CD14-positive monocyte (primary cell): ENCODE data around the gene PUM1. TPM values are rescaled to one million over a fixed set of nuclear protein-coding genes. Genes with fewer than 3 reads are reported as not detected.

Experiments used
- DNase-seq, 3 donors: peaks; one replicate each; pipeline ENCODE4 v3.0.0-alpha.2; 2011 to 2022
- H2AFZ ChIP-seq: 2 replicates; pipeline ENCODE4 v1.6.0; 2012; ENCODE audit warnings: mild to moderate bottlenecking, low read depth, low read length, inconsistent platforms; ENCODE audit not compliant: insufficient read depth, poor library complexity, severe bottlenecking
- H3K27ac ChIP-seq, 2 donors: 1 replicate in 1 of 2; 2 replicates in 1 of 2; pipeline ENCODE4 v1.5.1; 2012 to 2013; ENCODE audit warnings: low read length in 2 of 2, control low read depth in 1 of 2, inconsistent platforms in 1 of 2, low read depth in 1 of 2, mild to moderate bottlenecking in 1 of 2
- H3K27me3 ChIP-seq, 2 donors: one replicate each; pipeline versions ENCODE4 v1.6.0 to v1.6.1; 2011 to 2013; ENCODE audit warnings: low read length in 2 of 2; ENCODE audit not compliant: control insufficient read depth in 2 of 2, insufficient read depth in 2 of 2
- H3K36me3 ChIP-seq, 2 donors: replicated peaks in 1 of 2; 1 replicate in 1 of 2; 2 replicates in 1 of 2; pipeline versions ENCODE4 v1.5.1 to v1.6.1; 2012 to 2013; ENCODE audit warnings: low read length in 2 of 2, control low read depth in 1 of 2, inconsistent platforms in 1 of 2, mild to moderate bottlenecking in 1 of 2; ENCODE audit not compliant: insufficient read depth in 2 of 2, control insufficient read depth in 1 of 2
- H3K4me1 ChIP-seq, 2 donors: 1 replicate in 1 of 2; 2 replicates in 1 of 2; pipeline versions ENCODE4 v1.5.1 to v1.6.1; 2012 to 2013; ENCODE audit warnings: low read length in 2 of 2, control low read depth in 1 of 2, inconsistent platforms in 1 of 2, mild to moderate bottlenecking in 1 of 2, moderate library complexity in 1 of 2; ENCODE audit not compliant: insufficient read depth in 2 of 2, control insufficient read depth in 1 of 2
- H3K4me2 ChIP-seq: replicated peaks from 2 replicates; pipeline ENCODE3; 2012; ENCODE audit warnings: low read length, moderate library complexity, mild to moderate bottlenecking; ENCODE audit not compliant: poor library complexity, severe bottlenecking; ENCODE audit errors: extremely low read depth
- H3K4me3 ChIP-seq, 3 experiments: fragments of 200-600 bp in 1 of 3; sonication (generic) in 1 of 3; replicated peaks in 1 of 3; 1 replicate in 2 of 3; 2 replicates in 1 of 3; pipeline ENCODE4 v1.5.1; 2011 to 2013; ENCODE audit warnings: low read length in 3 of 3, mild to moderate bottlenecking in 3 of 3, control low read depth in 2 of 3, low read depth in 2 of 3, inconsistent platforms in 1 of 3, moderate library complexity in 1 of 3
- H3K79me2 ChIP-seq: 2 replicates; pipeline ENCODE4 v1.6.0; 2012; ENCODE audit warnings: mild to moderate bottlenecking, control low read depth, inconsistent platforms, low read length, moderate library complexity; ENCODE audit not compliant: insufficient read depth
- H3K9ac ChIP-seq: 2 replicates; pipeline ENCODE4 v1.6.0; 2017; ENCODE audit warnings: low read length, mild to moderate bottlenecking; ENCODE audit not compliant: insufficient read depth, poor library complexity, severe bottlenecking
- H3K9me3 ChIP-seq, 2 donors: replicated peaks in 1 of 2; 1 replicate in 1 of 2; 2 replicates in 1 of 2; pipeline versions ENCODE4 v1.5.1 to v1.6.1; 2012 to 2013; ENCODE audit warnings: low read length in 2 of 2, control low read depth in 1 of 2; ENCODE audit not compliant: control insufficient read depth in 1 of 2, insufficient read depth in 1 of 2
- H4K20me1 ChIP-seq: 2 replicates; pipeline ENCODE4 v1.6.0; 2012; ENCODE audit warnings: mild to moderate bottlenecking, low read length, control low read depth, moderate library complexity; ENCODE audit not compliant: insufficient read depth
- H3K27ac Mint-ChIP-seq, 7 donors: one replicate each; pipeline ENCODE4 v1.8.0; 2020; ENCODE audit warnings: mild to moderate bottlenecking in 7 of 7, mixed read lengths in 7 of 7, moderate library complexity in 6 of 7, inconsistent platforms in 2 of 7
- H3K27me3 Mint-ChIP-seq, 3 donors: one replicate each; pipeline ENCODE4 v1.8.0; 2021 to 2022; ENCODE audit warnings: low read depth in 3 of 3, mild to moderate bottlenecking in 3 of 3, mixed read lengths in 3 of 3, moderate library complexity in 3 of 3, inconsistent platforms in 1 of 3
- H3K36me3 Mint-ChIP-seq, 2 donors: one replicate each; pipeline ENCODE4 v1.8.0; 2020; ENCODE audit warnings: mixed read lengths in 2 of 2, inconsistent platforms in 1 of 2, mild to moderate bottlenecking in 1 of 2
- H3K4me1 Mint-ChIP-seq: one replicate; pipeline ENCODE4 v1.8.0; 2020; ENCODE audit warnings: mild to moderate bottlenecking, mixed read lengths
- H3K4me3 Mint-ChIP-seq, 2 donors: one replicate each; pipeline ENCODE4 v1.8.0; 2020; ENCODE audit warnings: mild to moderate bottlenecking in 2 of 2, mixed read lengths in 2 of 2, moderate library complexity in 1 of 2
- H3K9me3 Mint-ChIP-seq, 7 donors: one replicate each; pipeline ENCODE4 v1.8.0; 2020 to 2022; ENCODE audit warnings: mixed read lengths in 7 of 7, mild to moderate bottlenecking in 6 of 7, moderate library complexity in 6 of 7, inconsistent platforms in 2 of 7
- CTCF ChIP-seq: fragments of 200-600 bp; IDR thresholded peaks from one replicate; pipeline ENCODE4 v1.8.0; 2022; ENCODE audit warnings: antibody characterized with exemption, mild to moderate bottlenecking
- WGBS: methylation state at CpG from one replicate; pipeline ENCODE4 v1.1.5; 2013; ENCODE audit warnings: missing lambda C conversion rate; ENCODE audit not compliant: insufficient coverage; 5-methylcytosine and 5-hydroxymethylcytosine counted together
- intact Hi-C, 2 donors: fragments of 100-400 bp; cut with micrococcal nuclease; formaldehyde crosslinking; loops; one replicate each; pipeline versions ENCODE4 v1.15.0 to v1.15.1; 2023
- polyA plus RNA-seq, 3 donors: library from polyadenylated mRNA; depleted of rRNA in 1 of 3; unstranded in 2 of 3; stranded (reverse) in 1 of 3; fragments of 300-500 nt in 2 of 3; fragments of >200 nt in 1 of 3; fragmentation: Illumina TruSeq in 2 of 3; gene quantifications; 1 replicate in 2 of 3; 2 replicates in 1 of 3; pipeline ENCODE4 v1.2.3, GENCODE V29; 2012 to 2021

Gene PUM1
- polyA plus RNA-seq, 3 donors = 55.0 to 86.1 (median 62.4) TPM

- no peak overlapping the region for H3K27ac Mint-ChIP-seq
- peaks cover 35 to 61% (median 46%) of the 10 kb centered on the region in 3 donors for H3K27me3 Mint-ChIP-seq
Measured at GRCh38 chr1:30894508-30894973, 171.0 kb downstream of the PUM1 start.

GRCh38 chr1:30893776-30894507 is 171.6 kb downstream of the PUM1 start:
- no peaks in the 10 kb centered on the region for H3K9me3 ChIP-seq
- H3K9ac ChIP-seq = no peak overlapping the region
- H3K9me3 Mint-ChIP-seq = peaks cover 0 to 2% (median 0%) of the 10 kb centered on the region in 7 donors
- H3K4me3 ChIP-seq = no peak overlapping the region
- H3K27me3 ChIP-seq = peaks cover 0 to 21% of the 10 kb centered on the region in 2 donors
- 93% methylated on average over 6 of the region's 9 CpGs for WGBS
- peaks cover 18% of the 10 kb centered on the region for H3K4me1 Mint-ChIP-seq
- H4K20me1 ChIP-seq = peaks cover 5% of the 10 kb centered on the region
- H2AFZ ChIP-seq = no peak overlapping the region
- H3K27me3 Mint-ChIP-seq = peaks cover 34 to 59% (median 46%) of the 10 kb centered on the region in 3 donors
- no peaks in the 10 kb centered on the region for H3K36me3 Mint-ChIP-seq
- H3K4me1 ChIP-seq = peaks cover 11 to 20% of the 10 kb centered on the region in 2 donors
- no peak overlapping the region for H3K27ac Mint-ChIP-seq
- H3K4me2 ChIP-seq = no peak overlapping the region
- H3K27ac ChIP-seq = no peak overlapping the region
- intact Hi-C loops = no loop called here
- no peak for TF ChIP-seq CTCF
- H3K79me2 ChIP-seq = no peaks in the 10 kb centered on the region
- H3K4me3 Mint-ChIP-seq = peak overlapping the region in 1 of 2 donors; percentile 17
- no peaks in the 10 kb centered on the region for H3K36me3 ChIP-seq
- DNase-seq = no peak

More at GRCh38 chr1:30894508-30894973, 171.0 kb downstream of the PUM1 start:
- H3K27ac ChIP-seq = no peak overlapping the region
- WGBS = 76% methylated on average over 6 of the region's 7 CpGs
- H3K9me3 Mint-ChIP-seq = peaks cover 0 to 2% (median 0%) of the 10 kb centered on the region in 7 donors
- DNase-seq = no peak
- H3K9ac ChIP-seq = no peak overlapping the region
- no peaks in the 10 kb centered on the region for H3K79me2 ChIP-seq
- intact Hi-C loops = no loop called here
- peaks cover 18% of the 10 kb centered on the region for H3K4me1 Mint-ChIP-seq
- peaks cover 5% of the 10 kb centered on the region for H4K20me1 ChIP-seq
- H3K4me1 ChIP-seq = peaks cover 11 to 20% of the 10 kb centered on the region in 2 donors
- no peak overlapping the region for H2AFZ ChIP-seq
- no peaks in the 10 kb centered on the region for H3K36me3 Mint-ChIP-seq
- no peak for TF ChIP-seq CTCF
- no peak overlapping the region for H3K4me2 ChIP-seq
- peaks cover 0 to 15% of the 10 kb centered on the region in 2 donors for H3K27me3 ChIP-seq
- H3K9me3 ChIP-seq = no peaks in the 10 kb centered on the region
- H3K36me3 ChIP-seq = no peaks in the 10 kb centered on the region
- no peak overlapping the region for H3K4me3 Mint-ChIP-seq
- no peak overlapping the region for H3K4me3 ChIP-seq
